Gastrocnemius medialis (tissue), 4 donors: ENCODE data around the gene KCNA5.

Experiments used
- CTCF ChIP-seq, 5 experiments: fragments of 450-650 bp in 3 of 5; fragments of 200-600 bp in 2 of 5; sonication (generic) in 2 of 5; IDR thresholded peaks in 4 of 5; conservative IDR thresholded peaks in 1 of 5; 1 replicate in 4 of 5; 2 replicates in 1 of 5; pipeline ENCODE4 v1.5.1; 2016 to 2019; ENCODE audit warnings: antibody characterized with exemption in 5 of 5, mild to moderate bottlenecking in 3 of 5, moderate library complexity in 3 of 5
- POLR2A ChIP-seq, 2 donors: fragments of 450-650 bp; IDR thresholded peaks; one replicate each; pipeline ENCODE4 v1.6.1; 2017; ENCODE audit warnings: antibody characterized with exemption in 2 of 2, mild to moderate bottlenecking in 2 of 2, moderate library complexity in 2 of 2

DNA sequence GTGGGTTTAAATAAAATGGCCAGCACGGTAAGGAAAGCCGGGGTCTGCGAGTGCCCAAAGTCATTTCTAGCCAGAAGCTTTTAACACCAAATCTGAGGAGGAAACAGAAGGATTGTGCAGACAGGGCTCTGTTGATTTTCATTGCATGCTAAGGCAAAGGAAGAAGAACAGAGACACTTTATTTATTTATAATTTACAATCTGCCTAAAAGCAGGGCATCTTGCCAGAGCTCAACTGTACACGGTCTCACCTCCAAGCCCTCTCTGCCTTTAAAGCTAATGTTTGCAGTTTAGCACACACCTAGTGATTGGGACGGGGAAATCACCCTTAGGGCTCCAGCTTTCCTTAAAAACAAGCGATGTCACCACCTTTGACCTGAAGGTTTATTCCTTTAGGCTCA is 4.0 kb downstream of the KCNA5 start:
- TF ChIP-seq CTCF (IDR thresholded peaks at IDR 0.05 in 4 of 5, conservative IDR thresholded peaks at IDR 0.05 in 1 of 5) (no peak), POLR2A (IDR thresholded peaks at IDR 0.05) (no peak)
